GM12878 (cell line): Measurements from ENCODE around the gene PPP1R10. TPM values are rescaled to one million over a fixed set of nuclear protein-coding genes. Genes with fewer than 3 reads are reported as not detected.
A peak's percentile ranks its signal among the peaks of the same experiment; 100 is the strongest.

Experiments used
- ATAC-seq: fragments of 200-7000 bp; cut with Tn5 transposase; 3 replicates; pipeline ENCODE4 v1.9.1; 2020; ENCODE audit warnings: mild to moderate bottlenecking, moderate library complexity
- BruUV-seq: library from RNA; stranded (reverse); fragments of 400-500 nt; replicated peaks from 2 replicates; lab custom pipeline; 2021; lab: Mats Ljungman, UMichigan
- CTCF ChIA-PET: fragments of 300-600 bp; sonication (Branson Sonifier 250); formaldehyde crosslinking; extraction: SDS; loops from one replicate; lab custom pipeline; 2021; ENCODE audit warnings: inconsistent platforms; lab: Yijun Ruan, JAX
- POLR2A ChIA-PET: fragments of 350-600 bp; formaldehyde crosslinking; extraction: SDS; loops from one replicate; lab custom pipeline; 2021; ENCODE audit warnings: inconsistent platforms; lab: Charles Lee
- RAD21 ChIA-PET: fragments of 300-600 bp; sonication (Branson Sonifier 250); formaldehyde crosslinking; loops from one replicate; lab custom pipeline; 2023; ENCODE audit warnings: antibody characterized with exemption; ENCODE audit not compliant: unreplicated experiment; lab: Charles Lee
- SMC1A ChIA-PET: fragments of 300-600 bp; sonication (Branson Sonifier 250); formaldehyde crosslinking; loops from one replicate; lab custom pipeline; 2023; ENCODE audit not compliant: unreplicated experiment, uncharacterized antibody; lab: Charles Lee
- DNase-seq: peaks from one replicate; pipeline ENCODE4 v3.0.0-alpha.2; 2011; ENCODE audit warnings: low read depth, low spot score
- FAIRE-seq: peaks from 3 replicates; lab custom pipeline; 2011; peaks lifted over from hg19 to GRCh38; lab: Jason Lieb, UNC
- H2AFZ ChIP-seq: 2 replicates; pipeline ENCODE4 v1.6.0; 2011; ENCODE audit warnings: low read depth, low read length, control low read depth; ENCODE audit not compliant: control insufficient read depth
- H3K27ac ChIP-seq: 2 replicates; pipeline ENCODE4 v1.5.1; 2011; ENCODE audit warnings: control low read depth; ENCODE audit not compliant: control insufficient read depth, insufficient read depth
- H3K27me3 ChIP-seq, 2 experiments: replicated peaks in 1 of 2; 2 replicates each; pipeline versions ENCODE4 v1.6.0 to v1.6.1; 2011; ENCODE audit warnings: low read length in 1 of 2; ENCODE audit not compliant: control insufficient read depth in 2 of 2, insufficient read depth in 2 of 2
- H3K36me3 ChIP-seq, 2 experiments: 2 replicates each; pipeline ENCODE4 v1.5.1; 2011; ENCODE audit warnings: low read length in 1 of 2; ENCODE audit not compliant: control insufficient read depth in 2 of 2, insufficient read depth in 2 of 2
- H3K4me1 ChIP-seq: 2 replicates; pipeline ENCODE4 v1.6.1; 2011; ENCODE audit warnings: mild to moderate bottlenecking, low read length, moderate library complexity, mixed read lengths; ENCODE audit not compliant: control insufficient read depth, insufficient read depth
- H3K4me2 ChIP-seq: 2 replicates; pipeline ENCODE4 v1.6.0; 2011; ENCODE audit warnings: control low read depth; ENCODE audit not compliant: control insufficient read depth, insufficient read depth
- H3K4me3 ChIP-seq: fragments of 200-600 bp; sonication (generic); 2 replicates; pipeline ENCODE4 v1.5.1; 2016
- H3K79me2 ChIP-seq: 2 replicates; pipeline ENCODE4 v1.6.0; 2011; ENCODE audit warnings: low read length; ENCODE audit not compliant: control insufficient read depth, insufficient read depth
- H3K9ac ChIP-seq: 2 replicates; pipeline ENCODE4 v1.8.0; 2011; ENCODE audit warnings: low read length, control low read depth, mixed read lengths; ENCODE audit not compliant: control insufficient read depth, insufficient read depth
- H3K9me3 ChIP-seq: replicated peaks from 3 replicates; pipeline ENCODE4 v1.5.1; 2011; ENCODE audit warnings: mild to moderate bottlenecking, low read length; ENCODE audit not compliant: control insufficient read depth, insufficient read depth
- H4K20me1 ChIP-seq: 2 replicates; pipeline ENCODE4 v1.6.0; 2011; ENCODE audit not compliant: control insufficient read depth, insufficient read depth
- ASH2L ChIP-seq: fragments of 300-600, 200-600 bp; sonication (generic); IDR thresholded peaks from 2 replicates; pipeline ENCODE4 v1.6.1; 2017; ENCODE audit warnings: low read depth, mild to moderate bottlenecking, borderline replicate concordance
- EGR1 ChIP-seq, 2 experiments: IDR thresholded peaks; 1 replicate in 1 of 2; 2 replicates in 1 of 2; pipeline ENCODE4 v1.6.1; 2011 to 2012; ENCODE audit warnings: low read depth in 2 of 2, low read length in 2 of 2, borderline replicate concordance in 1 of 2, mild to moderate bottlenecking in 1 of 2, moderate library complexity in 1 of 2
- ETV6 ChIP-seq, 2 experiments: fragments of 450-650 bp in 1 of 2; IDR thresholded peaks in 1 of 2; conservative IDR thresholded peaks in 1 of 2; 2 replicates each; pipeline ENCODE4 v1.6.1; 2014; ENCODE audit warnings: antibody characterized with exemption in 1 of 2, borderline replicate concordance in 1 of 2, low read depth in 1 of 2, mild to moderate bottlenecking in 1 of 2, moderate library complexity in 1 of 2
- GATAD2B ChIP-seq: fragments of 450-650 bp; conservative IDR thresholded peaks from 2 replicates; pipeline ENCODE4 v1.6.1; 2017; ENCODE audit warnings: low read depth, mild to moderate bottlenecking, moderate library complexity
- KLF5 ChIP-seq: fragments of 450-650 bp; IDR thresholded peaks from 2 replicates; pipeline ENCODE4 v1.6.1; 2014; ENCODE audit warnings: mild to moderate bottlenecking; ENCODE audit not compliant: partially characterized antibody
- MAX ChIP-seq: IDR thresholded peaks from 2 replicates; pipeline ENCODE4 v1.6.1; 2012; ENCODE audit warnings: low read depth, low read length, improper control_type of control experiment
- NBN ChIP-seq: fragments of 450-650 bp; IDR thresholded peaks from 2 replicates; pipeline ENCODE4 v1.6.1; 2016
- NFIC ChIP-seq: IDR thresholded peaks from 2 replicates; pipeline ENCODE4 v1.6.1; 2012; ENCODE audit warnings: low read depth, mild to moderate bottlenecking, inconsistent platforms, low read length, moderate library complexity
- POLR2AphosphoS2 ChIP-seq: IDR thresholded peaks from 2 replicates; pipeline ENCODE4 v1.6.1; 2011; ENCODE audit warnings: low read depth, mild to moderate bottlenecking, low read length, improper control_type of control experiment, moderate library complexity
- STAT1 ChIP-seq: fragments of 450-650 bp; conservative IDR thresholded peaks from 2 replicates; pipeline ENCODE4 v1.6.1; 2014; ENCODE audit warnings: antibody characterized with exemption, mild to moderate bottlenecking
- ZZZ3 ChIP-seq: IDR thresholded peaks from 2 replicates; pipeline ENCODE4 v1.6.1; 2011; ENCODE audit warnings: low read depth; ENCODE audit not compliant: control insufficient read depth, insufficient read length
- WGBS: methylation state at CpG from one replicate; pipeline ENCODE4 v1.1.6; 2016; ENCODE audit warnings: low lambda C conversion rate; ENCODE audit not compliant: insufficient replicate concordance, insufficient coverage; ENCODE audit errors: missing lambda C conversion rate; 5-methylcytosine and 5-hydroxymethylcytosine counted together
- in situ Hi-C: fragments of 300-500 bp; cut with MboI; formaldehyde crosslinking; loops from 9 replicates; pipeline ENCODE4 v1.14.3; 2018; ENCODE audit warnings: mixed read lengths
- intact Hi-C: fragments of 100-400 bp; cut with micrococcal nuclease; formaldehyde crosslinking; loops from one replicate; pipeline ENCODE4 v1.14.2; 2022; ENCODE audit not compliant: unreplicated experiment
- polyA plus RNA-seq, 11 experiments: library from polyadenylated mRNA; depleted of rRNA in 4 of 11; unstranded in 6 of 11; stranded (reverse) in 5 of 11; fragments of >200 nt; fragmentation: Nextera tagmentation in 4 of 11; fragmentation: Illumina TruSeq in 1 of 11; extraction: Ambion mirVana in 4 of 11; extraction: Trizol in 1 of 11; gene quantifications; 1 replicate in 1 of 11; 2 replicates in 10 of 11; pipeline versions ENCODE4 v1.2.1 to v1.2.3, GENCODE V29; 2011 to 2016; ENCODE audit warnings: inconsistent platforms in 2 of 11, missing spikeins in 2 of 11, low read depth in 1 of 11
- total RNA-seq, 4 experiments: library from RNA; depleted of rRNA in 3 of 4; stranded (reverse); fragments of >200 nt in 3 of 4; fragmentation: Illumina TruSeq in 1 of 4; extraction: Trizol in 1 of 4; gene quantifications; 2 replicates each; pipeline versions ENCODE4 v1.2.1 to v1.2.3, GENCODE V29; 2013 to 2021

The PPP1R10 gene
- total and polyA plus RNA-seq, 10 of the 15 experiments (the other 5 are each of a cell fraction or from before 2014, with no cell fraction given) = 11.3 to 83.8 (median 41.2) TPM

- Histone ChIP-seq H2AFZ (no peak overlapping the region), H3K27ac (no peak overlapping the region), H3K9me3 (no peaks in the 10 kb centered on the region), H4K20me1 (0 out of 2 replicates have a peak, but pooled peaks cover 8% of the 10 kb centered on the region), H3K4me3 (no peak overlapping the region), H3K9ac (no peak overlapping the region), H3K79me2 (peaks cover 19% of the 10 kb centered on the region), H3K36me3 (peaks cover 11 to 57% of the 10 kb centered on the region in 2 experiments), H3K4me1 (peaks cover 3% of the 10 kb centered on the region), H3K27me3 (no peaks in the 10 kb centered on the region), H3K4me2 (no peak overlapping the region)
- FAIRE-seq (no peak), DNase-seq (no peak), ATAC-seq (no peak)
- RAD21 ChIA-PET = interaction anchor here (0.8 to 1.0 kb wide), 2 partner anchors 10 to 63 kb away, joined by 3 read pairs; partner anchors contain the start of gene DHX16
- intact Hi-C loops = no loop called here
- TF ChIP-seq ETV6 (conservative IDR thresholded peaks at IDR 0.05 in 1 of 2, IDR thresholded peaks at IDR 0.05 in 1 of 2; ENCODE audit: borderline replicate concordance in 1 of 2, low read depth in 1 of 2) (no peak), GATAD2B (no peak), MAX (no peak), NFIC (no peak), POLR2AphosphoS2 (peak; percentile 18; the same call in 1 of the 2 replicates)
- SMC1A ChIA-PET = interaction anchor here (1.2 to 1.4 kb wide), 3 partner anchors 9 to 61 kb away, joined by 3 read pairs; no protein-coding TSS in a partner anchor
- CTCF ChIA-PET = interaction anchor here (0.8 to 1.5 kb wide), 5 partner anchors 13 to 121 kb away, joined by 3 to 6 read pairs (median 4); no protein-coding TSS in a partner anchor
- no TSS peak for BruUV-seq
- in situ Hi-C loops = no loop called here
- POLR2A ChIA-PET = interaction anchor here (0.6 to 1.0 kb wide), 5 partner anchors 11 to 1029 kb away, joined by 3 to 8 read pairs (median 5); no protein-coding TSS in a partner anchor
- WGBS = 15% methylated on average over 4 of the region's 4 CpGs
Measured at GRCh38 chr6:30610065-30610464, 7.0 kb downstream of the PPP1R10 start.

- ChIA-PET CTCF (interaction anchor here (1.1 to 1.3 kb wide), 3 partner anchors 22 to 127 kb away, joined by 3 to 5 read pairs (median 3); no protein-coding TSS in a partner anchor), SMC1A (interaction anchor here (0.6 to 1.8 kb wide), 3 partner anchors 9 to 283 kb away, joined by 3 to 4 read pairs (median 4); no protein-coding TSS in a partner anchor), RAD21 (no interaction called here), POLR2A (interaction anchor here (0.6 kb wide), 1 partner anchor 92 kb away, joined by 3 read pairs; no protein-coding TSS in a partner anchor)
- no peak for ATAC-seq
- intact Hi-C loops (no loop called here), in situ Hi-C loops (no loop called here)
- no peak overlapping the region for H3K27ac ChIP-seq
- DNase-seq = no peak
- FAIRE-seq = no peak
- no peaks in the 10 kb centered on the region for H3K9me3 ChIP-seq
- WGBS = 92% methylated on average over 13 of the region's 13 CpGs
- peaks cover 40 to 46% of the 10 kb centered on the region in 2 experiments for H3K36me3 ChIP-seq
- H3K4me2 ChIP-seq = no peak overlapping the region
- no peak overlapping the region for H3K9ac ChIP-seq
- H3K79me2 ChIP-seq = no peaks in the 10 kb centered on the region
- TF ChIP-seq STAT1 (no peak), KLF5 (no peak), NBN (no peak), ASH2L (no peak), ZZZ3 (no peak), EGR1 (IDR thresholded peaks at IDR 0.05; ENCODE audit: borderline replicate concordance in 1 of 2, low read depth in 2 of 2, low read length in 2 of 2) (no peak)
- H2AFZ ChIP-seq = no peak overlapping the region
- no peak overlapping the region for H3K4me3 ChIP-seq
- BruUV-seq = no TSS peak
- no peaks in the 10 kb centered on the region for H3K27me3 ChIP-seq
- H4K20me1 ChIP-seq = peaks cover 3% of the 10 kb centered on the region; the same call in 1 of the 2 replicates
- H3K4me1 ChIP-seq = no peaks in the 10 kb centered on the region
Measured at GRCh38 chr6:30603961-30604360, 13.1 kb downstream of the PPP1R10 start.
